ENCODE results near the gene OR2T11. TPM values are rescaled to one million over a fixed set of nuclear protein-coding genes. Genes with fewer than 3 reads are reported as not detected.

The OR2T11 gene
- total RNA-seq, 4 donors from 2014 or later: not detected

DNA sequence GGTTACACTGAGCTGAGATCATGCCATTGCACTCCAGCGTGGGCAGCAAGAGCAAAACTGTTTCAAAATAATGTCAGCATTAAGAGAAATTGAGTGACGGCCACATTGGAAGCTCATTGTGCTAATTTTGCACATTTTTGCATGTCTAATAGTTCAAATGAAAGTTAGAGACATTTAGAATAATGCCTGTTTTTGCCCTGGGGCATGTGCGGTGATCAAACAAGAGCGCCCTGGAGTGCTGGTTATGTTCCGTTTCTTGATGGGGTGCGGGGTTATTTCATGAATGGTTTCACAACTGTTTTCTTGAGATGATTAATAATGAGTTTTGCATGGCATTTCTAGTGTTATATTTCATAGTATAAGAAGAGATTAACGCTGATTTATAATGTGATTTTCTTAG is 13.1 kb downstream of the OR2T11 start:
- ATAC-seq (ENCODE audit: low FRiP score): no peak
- no peak for DNase-seq (ENCODE audit: low spot score)
- TF ChIP-seq, protein P1, sequence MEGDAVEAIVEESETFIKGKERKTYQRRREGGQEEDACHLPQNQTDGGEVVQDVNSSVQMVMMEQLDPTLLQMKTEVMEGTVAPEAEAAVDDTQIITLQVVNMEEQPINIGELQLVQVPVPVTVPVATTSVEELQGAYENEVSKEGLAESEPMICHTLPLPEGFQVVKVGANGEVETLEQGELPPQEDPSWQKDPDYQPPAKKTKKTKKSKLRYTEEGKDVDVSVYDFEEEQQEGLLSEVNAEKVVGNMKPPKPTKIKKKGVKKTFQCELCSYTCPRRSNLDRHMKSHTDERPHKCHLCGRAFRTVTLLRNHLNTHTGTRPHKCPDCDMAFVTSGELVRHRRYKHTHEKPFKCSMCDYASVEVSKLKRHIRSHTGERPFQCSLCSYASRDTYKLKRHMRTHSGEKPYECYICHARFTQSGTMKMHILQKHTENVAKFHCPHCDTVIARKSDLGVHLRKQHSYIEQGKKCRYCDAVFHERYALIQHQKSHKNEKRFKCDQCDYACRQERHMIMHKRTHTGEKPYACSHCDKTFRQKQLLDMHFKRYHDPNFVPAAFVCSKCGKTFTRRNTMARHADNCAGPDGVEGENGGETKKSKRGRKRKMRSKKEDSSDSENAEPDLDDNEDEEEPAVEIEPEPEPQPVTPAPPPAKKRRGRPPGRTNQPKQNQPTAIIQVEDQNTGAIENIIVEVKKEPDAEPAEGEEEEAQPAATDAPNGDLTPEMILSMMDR (IDR thresholded peaks at IDR 0.05): no peak

DNA sequence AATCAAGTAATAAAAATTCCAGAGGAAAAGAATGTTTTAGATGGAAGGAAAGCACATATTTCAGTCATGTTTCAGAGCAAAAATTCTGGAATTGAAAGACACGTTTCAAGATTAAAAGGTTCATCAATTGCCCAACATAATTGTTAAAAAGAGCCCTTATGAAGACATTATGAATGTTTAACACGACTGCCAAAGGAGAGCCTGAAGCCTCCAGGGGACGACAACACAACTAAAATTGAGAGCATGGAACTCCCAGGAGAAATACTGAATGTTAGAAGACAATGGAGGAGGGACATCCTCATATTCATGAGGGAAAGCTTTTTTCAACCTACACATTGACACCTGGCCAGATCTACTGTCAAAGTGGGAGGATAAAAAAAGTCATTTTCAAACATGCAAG is 16.0 kb downstream of the OR2T11 start:
- TF ChIP-seq, protein P1 (IDR thresholded peaks at IDR 0.05): no peak
- DNase-seq (ENCODE audit: low spot score) (peak; percentile 59), ATAC-seq (ENCODE audit: low FRiP score) (peak; percentile 73)

DNA sequence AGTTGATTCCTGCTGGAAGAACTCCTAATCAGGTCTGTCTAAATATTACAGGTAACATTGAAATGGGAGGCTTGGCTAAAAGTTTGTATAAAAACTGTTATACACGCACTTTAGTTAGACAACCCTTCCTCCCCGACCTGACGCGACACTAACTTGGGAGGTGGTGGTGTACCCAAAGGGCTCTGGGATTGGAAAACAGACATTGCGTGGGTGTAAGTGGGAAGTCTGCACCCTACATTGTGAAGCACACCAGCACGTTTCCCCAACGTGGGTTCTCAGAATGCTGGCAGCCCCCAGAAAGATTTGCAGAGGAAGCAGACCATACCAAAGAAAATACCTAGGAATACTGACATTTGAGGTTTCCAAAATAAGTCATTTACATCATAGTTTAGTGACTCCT is 16.8 kb downstream of the OR2T11 start:
- TF ChIP-seq, protein P1 (IDR thresholded peaks at IDR 0.05): no peak
- ATAC-seq (ENCODE audit: low FRiP score) (no peak), DNase-seq (ENCODE audit: low spot score) (no peak)

DNA sequence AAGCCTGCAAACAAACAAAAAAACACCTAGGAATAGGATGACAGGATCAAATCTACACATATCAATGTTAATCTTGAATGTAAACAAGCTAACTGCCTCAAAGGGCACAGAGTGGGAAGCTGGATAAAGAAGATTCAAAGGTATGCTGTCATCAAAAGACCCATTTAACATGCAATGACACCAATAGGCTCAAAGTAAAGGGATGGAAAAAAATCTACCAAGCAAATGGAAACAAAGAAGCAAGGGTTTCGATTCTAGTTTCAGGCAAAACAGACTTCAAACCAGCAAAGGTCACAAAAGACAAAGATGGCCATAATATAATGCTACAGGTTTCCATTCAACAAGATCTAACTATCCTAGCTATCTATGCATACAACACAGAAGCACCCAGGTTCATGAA is 21.1 kb downstream of the OR2T11 start:
- TF ChIP-seq, protein P1 (IDR thresholded peaks at IDR 0.05): no peak
- DNase-seq (ENCODE audit: low spot score): no peak
- ATAC-seq (ENCODE audit: low FRiP score): no peak

DNA sequence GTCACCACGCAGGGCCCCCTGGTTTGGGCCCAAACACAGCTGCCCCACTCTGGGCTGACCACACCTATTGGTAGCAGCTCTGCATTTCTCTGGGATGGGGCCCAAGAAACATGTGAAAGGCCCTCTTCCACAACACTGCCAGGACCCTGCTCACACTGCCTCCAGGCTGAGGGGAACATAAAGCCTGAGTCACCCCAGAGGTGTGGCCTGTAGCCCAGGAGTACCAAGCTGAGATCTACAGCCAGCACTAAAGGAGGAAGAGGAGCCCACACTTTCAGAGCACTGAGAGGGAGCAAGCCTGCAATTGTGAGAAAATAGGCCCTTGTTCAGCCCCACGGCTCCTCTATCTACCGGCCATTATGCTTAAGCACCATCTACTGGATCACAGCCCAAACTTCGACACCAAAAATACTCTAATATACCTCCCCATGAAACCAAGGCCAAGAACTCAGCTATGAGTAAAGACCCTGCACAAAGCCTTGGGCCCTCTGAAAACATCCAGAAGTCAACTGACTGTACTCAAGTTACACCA is 22.9 kb downstream of the OR2T11 start:
- DNase-seq (ENCODE audit: low spot score) (no peak), ATAC-seq (ENCODE audit: low FRiP score) (no peak)
- TF ChIP-seq, protein P1 (IDR thresholded peaks at IDR 0.05): no peak

DNA sequence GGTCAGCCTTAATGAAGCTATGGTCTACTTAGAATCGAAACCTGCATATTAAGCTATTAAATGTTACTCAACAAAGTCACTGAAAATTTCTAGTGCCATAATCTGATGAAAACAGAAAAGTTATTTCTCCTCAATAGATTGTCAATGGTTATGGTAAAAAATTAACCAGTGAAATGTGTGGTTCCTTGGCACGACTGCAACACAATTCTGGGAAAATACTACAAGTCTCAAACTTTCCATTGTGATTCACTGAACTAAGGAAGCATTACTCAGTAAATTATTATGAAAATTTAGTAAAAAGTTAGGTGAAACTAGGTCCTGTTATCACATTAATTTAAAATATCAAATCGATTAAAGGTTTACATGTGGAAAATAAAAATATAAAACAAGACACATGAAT is 24.6 kb downstream of the OR2T11 start:
- TF ChIP-seq, protein P1 (IDR thresholded peaks at IDR 0.05): no peak
- DNase-seq (ENCODE audit: low spot score): no peak
- ATAC-seq (ENCODE audit: low FRiP score): no peak

DNA sequence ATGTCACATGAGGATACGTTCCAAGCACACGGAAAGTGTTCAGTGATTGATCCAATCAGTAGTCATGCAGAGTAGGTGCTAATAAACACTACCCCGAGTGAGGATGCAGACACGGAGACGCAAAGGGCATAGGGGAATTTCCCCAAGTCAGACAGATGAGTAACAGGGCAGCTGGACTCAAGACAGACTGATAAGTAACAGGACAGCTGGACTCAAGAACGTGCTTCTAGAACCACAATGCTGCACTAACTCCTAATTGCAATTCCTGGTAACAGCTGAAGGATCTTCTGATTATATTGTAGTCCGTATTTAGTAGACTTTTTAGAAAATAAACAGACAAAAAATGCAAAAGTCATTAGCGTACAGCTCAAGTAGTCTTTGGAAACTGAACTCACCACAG is 35.5 kb downstream of the OR2T11 start:
- TF ChIP-seq, protein P1 (IDR thresholded peaks at IDR 0.05): no peak
- ATAC-seq (ENCODE audit: low FRiP score) (no peak), DNase-seq (ENCODE audit: low spot score) (no peak)

Measured in omental fat pad (tissue), 4 donors.